Osteocyte (in vitro differentiated cells): ENCODE results near the gene KATNBL1. TPM values are rescaled to one million over a fixed set of nuclear protein-coding genes. Genes with fewer than 3 reads are reported as not detected.
"Not testable (repeated sequence)": the region's sequence is repeated elsewhere in the genome, so short reads cannot be mapped to it uniquely, and the experiment has no call there.

Experiments
- DNase-seq: peaks from one replicate; pipeline ENCODE4 v3.0.0; 2021; ENCODE audit warnings: mixed read lengths; ENCODE audit not compliant: unreplicated experiment; ENCODE audit errors: extremely low spot score
- H3K27ac Mint-ChIP-seq: one replicate; pipeline ENCODE4 v1.8.0; 2021; ENCODE audit warnings: mild to moderate bottlenecking, mixed read lengths; ENCODE audit not compliant: unreplicated experiment
- H3K27me3 Mint-ChIP-seq: one replicate; pipeline ENCODE4 v1.8.0; 2021; ENCODE audit warnings: mixed read lengths; ENCODE audit not compliant: unreplicated experiment
- H3K36me3 Mint-ChIP-seq: one replicate; pipeline ENCODE4 v1.8.0; 2021; ENCODE audit warnings: mixed read lengths; ENCODE audit not compliant: unreplicated experiment
- H3K4me1 Mint-ChIP-seq: one replicate; pipeline ENCODE4 v1.8.0; 2021; ENCODE audit warnings: mixed read lengths; ENCODE audit not compliant: unreplicated experiment
- H3K4me3 Mint-ChIP-seq: one replicate; pipeline ENCODE4 v1.8.0; 2021; ENCODE audit warnings: mild to moderate bottlenecking, moderate library complexity, mixed read lengths; ENCODE audit not compliant: unreplicated experiment
- H3K9me3 Mint-ChIP-seq: one replicate; pipeline ENCODE4 v1.8.0; 2021; ENCODE audit warnings: mixed read lengths; ENCODE audit not compliant: unreplicated experiment
- CTCF ChIP-seq: fragments of 200-600 bp; sonication (generic); IDR thresholded peaks from 2 replicates; pipeline ENCODE4 v1.5.0; 2021; ENCODE audit warnings: antibody characterized with exemption, mild to moderate bottlenecking, moderate library complexity
- total RNA-seq: library from RNA; stranded (reverse); gene quantifications from 2 replicates; pipeline ENCODE4 v1.2.1, GENCODE V29; 2021

The KATNBL1 gene
- total RNA-seq, 1 donor from 2014 or later, result 39.1 TPM

GRCh38 chr15:34126522-34126921 is 83.4 kb downstream of the KATNBL1 start:
- Mint-ChIP-seq H3K36me3 (peaks cover 2% of the 10 kb centered on the region), H3K9me3 (no peaks in the 10 kb centered on the region), H3K27me3 (no peaks in the 10 kb centered on the region), H3K4me3 (no peak overlapping the region), H3K27ac (no peak overlapping the region), H3K4me1 (peaks cover 12% of the 10 kb centered on the region)
- TF ChIP-seq CTCF, result no peak
- DNase-seq, result no peak

- Mint-ChIP-seq H3K4me3 (no peak overlapping the region), H3K27me3 (no peaks in the 10 kb centered on the region), H3K9me3 (no peaks in the 10 kb centered on the region), H3K27ac (no peak overlapping the region), H3K4me1 (peaks cover 12% of the 10 kb centered on the region), H3K36me3 (peaks cover 2% of the 10 kb centered on the region)
- no peak for DNase-seq
- TF ChIP-seq CTCF, result no peak
Observed at GRCh38 chr15:34125945-34126344, 84.0 kb downstream of the KATNBL1 start.

GRCh38 chr15:34124651-34125050 is 85.2 kb downstream of the KATNBL1 start:
- no peaks in the 10 kb centered on the region for H3K9me3 Mint-ChIP-seq
- H3K27me3 Mint-ChIP-seq, result peaks cover 4% of the 10 kb centered on the region
- no peak overlapping the region for H3K27ac Mint-ChIP-seq
- peaks cover 12% of the 10 kb centered on the region for H3K4me1 Mint-ChIP-seq
- no peak for DNase-seq
- no peak for TF ChIP-seq CTCF
- no peaks in the 10 kb centered on the region for H3K36me3 Mint-ChIP-seq
- H3K4me3 Mint-ChIP-seq, result no peak overlapping the region

- no peak for TF ChIP-seq CTCF
- DNase-seq, result no peak
- peaks cover 12% of the 10 kb centered on the region for H3K4me1 Mint-ChIP-seq
- peak overlapping the region; percentile 61 for H3K27ac Mint-ChIP-seq
- no peak overlapping the region for H3K4me3 Mint-ChIP-seq
- H3K27me3 Mint-ChIP-seq, result peaks cover 4% of the 10 kb centered on the region
- no peaks in the 10 kb centered on the region for H3K36me3 Mint-ChIP-seq
- H3K9me3 Mint-ChIP-seq, result no peaks in the 10 kb centered on the region
Observed at GRCh38 chr15:34122771-34123183, 87.1 kb downstream of the KATNBL1 start.

- not testable (repeated sequence) for DNase-seq, H3K27me3 Mint-ChIP-seq, H3K36me3 Mint-ChIP-seq, H3K27ac Mint-ChIP-seq, H3K9me3 Mint-ChIP-seq, H3K4me3 Mint-ChIP-seq
- H3K4me1 Mint-ChIP-seq, result peaks cover 12% of the 10 kb centered on the region
Observed at GRCh38 chr15:34121786-34122185, 88.1 kb downstream of the KATNBL1 start.

- not testable (repeated sequence) for H3K27ac Mint-ChIP-seq, H3K9me3 Mint-ChIP-seq, H3K4me3 Mint-ChIP-seq, H3K27me3 Mint-ChIP-seq, DNase-seq, H3K36me3 Mint-ChIP-seq
- H3K4me1 Mint-ChIP-seq, result peaks cover 12% of the 10 kb centered on the region
Observed at GRCh38 chr15:34120420-34120819, 89.5 kb downstream of the KATNBL1 start.
